Activated CD4-positive, alpha-beta T cell treated with anti-CD3 and anti-CD28 coated beads, Interleukin-2, Interleukin-6, amounts not matched to agents 100 ng/mL and 50 ng/mL, durations not matched to agents 16 hours and 8 hours (primary cell): Measurements from ENCODE around the gene GRID1.

ENCODE experiments used
- DNase-seq: peaks from one replicate; pipeline ENCODE4 v3.0.0-alpha.2; 2020

GRID1 gene

DNA sequence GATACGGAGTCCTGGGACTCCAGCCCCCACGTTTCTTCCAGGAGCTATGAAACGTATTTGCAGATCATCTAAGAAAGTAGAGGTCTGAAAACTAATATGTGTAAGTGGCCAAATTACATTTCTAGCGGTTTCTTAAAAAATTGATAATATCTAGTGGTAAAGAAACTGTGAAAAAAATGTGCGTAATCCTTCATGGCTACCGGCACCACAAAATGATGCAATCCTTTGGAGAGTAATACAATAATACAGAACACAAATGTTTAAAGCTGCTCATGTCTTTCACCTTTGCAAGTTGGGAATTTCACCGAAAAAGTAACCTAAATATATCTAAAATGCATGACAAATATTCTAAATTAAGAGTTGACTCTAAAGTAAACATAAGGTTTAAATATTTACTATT is 742.1 kb downstream of the GRID1 start:
- no peak for DNase-seq

DNA sequence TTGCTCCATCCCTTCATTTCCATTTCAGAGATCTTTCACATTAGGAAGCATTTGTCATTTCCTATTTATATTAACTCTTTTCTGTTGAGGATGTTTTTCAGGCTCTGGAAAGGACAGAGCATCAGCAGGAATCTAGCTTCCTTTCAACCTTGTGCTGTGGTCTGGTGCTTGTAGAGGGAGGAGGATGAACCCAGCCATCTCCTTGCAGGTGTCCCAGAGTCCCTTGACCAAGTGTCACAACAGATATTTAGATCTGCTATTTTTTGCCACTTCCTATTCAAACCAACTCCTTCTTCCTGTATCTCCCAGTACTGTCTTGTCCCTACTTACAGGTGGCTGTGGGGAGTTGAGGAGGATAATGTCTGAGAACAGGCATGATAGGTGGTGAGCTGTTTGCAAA is 742.8 kb downstream of the GRID1 start:
- no peak for DNase-seq

DNA sequence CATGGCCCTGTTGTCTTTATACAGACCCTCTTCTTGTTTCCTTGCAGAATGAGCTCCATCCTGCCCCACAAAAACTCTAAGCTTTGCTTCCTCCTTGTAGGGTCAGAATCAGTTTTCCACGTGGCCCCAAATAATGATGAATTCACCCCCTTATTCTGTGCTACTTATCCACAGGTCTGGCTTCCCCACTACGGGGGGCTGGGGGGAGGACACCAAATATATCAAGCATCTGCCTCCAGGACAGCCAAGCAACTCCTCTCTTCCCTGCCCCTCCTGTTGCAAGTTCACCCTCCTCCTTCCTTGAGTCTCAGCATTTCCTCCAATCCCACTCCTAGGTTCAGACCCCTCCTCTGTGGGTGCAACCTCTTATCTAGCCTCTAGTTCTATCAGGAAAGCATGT is 743.3 kb downstream of the GRID1 start:
- no peak for DNase-seq

DNA sequence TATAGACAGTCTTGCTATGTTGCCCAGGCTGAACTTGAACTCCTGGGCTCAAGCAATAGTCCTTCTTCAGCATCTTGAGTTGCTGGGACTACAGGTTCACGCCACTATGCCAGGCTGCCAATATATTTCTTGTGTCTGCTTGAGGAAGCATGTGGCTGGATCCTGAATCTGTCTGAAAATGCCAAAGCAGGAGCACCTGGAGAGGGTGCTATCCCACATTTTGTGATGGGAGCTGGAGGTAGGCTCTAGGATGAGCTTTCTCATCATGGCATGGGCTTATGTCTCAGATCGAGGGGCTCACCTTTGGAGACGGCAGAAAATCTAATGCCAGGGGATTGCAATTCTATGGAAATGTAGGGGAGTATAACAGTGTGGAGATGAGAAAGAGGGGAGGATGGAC is 744.2 kb downstream of the GRID1 start:
- no peak for DNase-seq

DNA sequence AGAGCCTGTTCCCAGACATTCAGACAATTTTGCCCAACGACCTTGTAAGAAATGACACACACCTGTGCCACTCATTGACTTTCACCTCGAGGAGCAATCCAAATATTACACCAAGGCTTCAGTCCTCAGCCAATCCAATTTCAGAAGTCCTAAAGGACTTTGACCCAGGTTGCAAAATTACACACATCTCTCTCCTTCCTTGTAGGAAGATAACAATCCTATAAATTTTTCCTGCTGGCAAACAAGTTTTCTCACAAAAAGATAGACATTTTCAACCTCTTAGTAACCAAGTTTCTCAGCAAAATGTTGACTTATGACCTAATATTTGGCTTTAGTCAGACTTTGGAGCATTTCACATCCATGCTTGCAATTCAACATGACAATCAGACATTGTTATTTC is 745.0 kb downstream of the GRID1 start:
- DNase-seq: no peak

DNA sequence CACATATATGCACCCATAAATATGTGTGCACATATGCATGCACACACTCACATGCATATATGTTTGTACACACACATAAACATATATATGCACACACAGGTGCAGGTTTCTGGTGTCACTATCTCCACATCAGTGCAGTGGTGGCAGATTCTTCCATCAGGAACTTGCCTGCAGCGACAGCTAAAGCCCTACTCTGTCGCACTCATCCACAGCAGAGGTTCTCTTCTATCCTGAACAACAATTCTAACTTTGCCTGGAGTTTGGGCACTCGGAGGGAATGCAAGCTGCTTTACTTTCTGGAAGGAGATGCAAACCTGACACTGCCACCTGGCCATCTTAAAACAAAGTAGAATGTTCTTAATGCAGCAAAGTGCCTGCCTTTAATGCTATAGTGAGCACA is 745.8 kb downstream of the GRID1 start:
- no peak for DNase-seq

DNA sequence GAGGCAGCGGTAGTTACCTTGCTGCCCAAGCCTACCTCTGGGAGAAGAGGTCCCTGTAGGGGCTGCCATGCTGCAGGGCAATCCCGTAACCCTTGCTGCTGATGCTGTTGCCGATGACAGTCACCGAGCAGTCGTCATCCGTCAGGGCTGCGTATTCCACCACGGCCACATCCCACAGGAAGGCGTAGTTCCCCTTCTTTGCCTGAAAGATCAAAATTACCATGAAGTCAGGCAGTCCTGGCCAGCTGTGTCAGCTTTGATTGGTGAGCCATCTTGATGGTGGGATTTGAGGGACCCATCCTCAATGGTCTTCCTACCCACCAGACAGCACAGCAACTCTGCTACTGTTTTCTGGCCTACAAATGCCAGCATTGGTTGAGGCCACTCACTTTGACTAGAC is 746.8 kb downstream of the GRID1 start:
- DNase-seq: no peak

DNA sequence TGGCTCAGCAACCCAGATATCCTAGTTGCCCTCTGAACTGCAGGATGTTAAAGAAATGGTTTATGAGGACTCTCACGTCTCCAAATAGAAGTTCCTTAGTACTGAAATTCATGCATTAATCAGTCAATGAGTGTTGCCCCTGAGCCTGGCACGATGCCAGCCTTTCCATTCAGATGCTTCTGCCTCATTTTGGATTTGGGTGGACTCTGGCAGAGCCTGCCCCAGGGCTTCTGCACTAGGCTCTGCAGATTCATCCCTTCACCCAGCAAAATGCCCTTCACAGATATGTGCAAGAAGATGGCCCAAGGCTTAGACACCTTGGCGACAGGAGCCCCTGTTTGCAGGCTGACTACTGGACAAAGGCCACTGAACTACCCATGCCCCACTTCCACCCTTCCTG is 747.8 kb downstream of the GRID1 start:
- DNase-seq: no peak

DNA sequence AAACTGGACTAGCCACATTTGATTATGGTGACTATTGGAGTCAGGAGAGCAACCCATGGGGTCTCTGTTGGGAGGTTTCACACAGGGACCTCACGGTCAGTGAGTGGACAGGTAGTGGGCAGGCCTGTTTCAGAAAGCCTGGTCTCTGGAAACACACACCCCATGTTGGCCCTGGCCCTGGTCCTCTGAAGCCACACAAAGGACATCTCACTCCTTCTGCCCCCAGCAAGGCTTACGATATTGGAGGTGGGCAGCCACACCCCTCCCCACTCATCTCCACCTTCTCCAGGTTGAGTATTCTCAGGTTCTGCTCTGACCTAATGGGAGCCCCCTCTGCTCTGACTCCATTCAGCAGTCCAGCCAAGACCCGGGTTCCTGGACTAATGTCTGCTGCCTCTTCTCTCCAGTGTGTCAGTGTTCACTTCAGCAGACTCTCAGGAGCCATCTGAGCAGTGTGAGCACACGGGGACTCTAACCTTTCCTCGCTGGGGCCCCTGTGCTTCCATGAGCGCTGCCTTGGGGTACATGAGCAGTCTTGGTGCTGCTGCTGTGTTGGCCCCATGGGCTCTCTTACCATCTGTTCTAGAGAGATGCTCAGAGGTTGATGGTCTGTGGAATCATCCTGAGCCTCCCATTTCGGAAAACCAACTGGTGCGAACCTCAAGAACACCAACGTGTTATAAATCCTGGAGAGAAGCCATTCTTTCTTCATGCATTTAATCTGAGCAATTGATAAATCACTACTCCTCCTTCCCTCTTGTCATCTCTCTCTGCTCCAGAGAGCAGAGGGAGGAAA is 748.6 kb downstream of the GRID1 start:
- DNase-seq: no peak

DNA sequence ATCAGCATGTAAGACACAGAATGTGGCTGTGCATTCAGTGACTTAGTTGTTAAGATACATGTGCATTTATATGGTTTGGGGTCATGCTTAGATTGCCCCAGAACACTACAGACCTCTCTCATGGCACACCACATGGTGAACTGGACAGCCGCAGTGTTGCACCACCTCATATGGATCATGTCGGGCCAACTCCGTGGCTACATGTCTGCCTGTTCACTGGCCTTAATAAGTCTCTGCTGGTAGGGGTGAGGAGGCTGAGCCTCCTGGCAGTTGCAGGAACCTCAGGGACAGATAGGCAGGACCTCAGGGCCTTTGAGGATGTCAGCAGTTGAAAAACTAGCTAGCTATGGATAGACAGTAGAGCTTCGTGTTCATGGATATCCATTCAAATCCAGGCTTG is 751.0 kb downstream of the GRID1 start:
- no peak for DNase-seq

DNA sequence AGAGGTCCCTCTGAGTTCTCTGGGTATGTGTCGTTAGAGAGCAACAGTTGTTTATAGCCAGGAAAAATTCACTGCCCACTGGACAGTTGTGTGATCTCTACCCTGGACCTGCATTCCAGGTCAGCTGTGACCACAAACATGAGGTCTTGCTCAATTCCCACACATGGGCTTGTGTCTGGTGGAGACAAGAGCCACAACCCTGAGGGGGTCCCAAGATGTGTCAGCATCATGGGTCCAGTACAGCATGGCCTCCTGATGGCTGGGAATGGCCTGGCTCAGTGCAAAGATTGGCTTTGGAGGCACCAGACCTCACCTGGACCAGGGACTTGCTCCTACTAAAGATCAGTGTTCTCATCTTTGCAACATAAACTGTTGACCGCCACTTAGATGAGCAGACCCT is 751.6 kb downstream of the GRID1 start:
- no peak for DNase-seq

DNA sequence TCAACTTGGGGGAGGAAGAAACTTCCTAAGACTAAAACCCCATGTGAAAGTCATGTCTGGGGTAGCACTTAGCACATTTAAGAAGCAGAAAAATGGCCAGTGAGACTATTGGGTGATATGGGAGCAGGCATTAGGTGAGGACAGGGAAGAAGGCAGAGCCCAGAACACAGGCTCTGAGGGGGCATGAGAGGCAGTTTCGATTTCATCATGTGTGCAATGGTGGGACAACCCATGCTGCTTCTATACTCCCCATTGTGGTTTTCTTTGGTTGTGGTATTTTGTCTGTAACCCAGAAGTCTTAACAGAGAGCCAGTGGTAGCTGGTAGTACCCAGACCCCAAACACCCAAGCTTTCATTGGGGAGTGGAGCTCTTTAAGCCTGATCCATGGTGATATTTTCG is 752.0 kb downstream of the GRID1 start:
- no peak for DNase-seq

DNA sequence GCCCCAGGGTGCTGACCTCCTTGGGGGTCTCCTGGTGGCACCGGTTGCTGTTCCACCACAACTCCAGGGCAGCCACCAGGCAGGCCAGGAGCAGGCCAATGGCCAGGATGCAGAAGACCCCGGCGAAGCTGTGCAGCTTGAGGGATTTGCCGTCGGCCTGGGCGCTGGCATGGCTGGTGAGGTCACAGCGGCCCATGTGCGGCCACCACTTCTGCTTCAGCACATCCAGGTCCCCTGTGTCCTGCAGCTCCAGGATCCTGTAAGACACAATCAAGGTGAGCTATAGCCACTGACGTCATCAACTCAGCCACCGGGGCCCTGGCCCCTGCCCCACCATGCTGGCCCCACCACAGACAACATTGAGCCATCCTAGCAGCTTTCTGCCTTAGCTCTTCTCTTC is 753.2 kb downstream of the GRID1 start:
- DNase-seq: no peak

DNA sequence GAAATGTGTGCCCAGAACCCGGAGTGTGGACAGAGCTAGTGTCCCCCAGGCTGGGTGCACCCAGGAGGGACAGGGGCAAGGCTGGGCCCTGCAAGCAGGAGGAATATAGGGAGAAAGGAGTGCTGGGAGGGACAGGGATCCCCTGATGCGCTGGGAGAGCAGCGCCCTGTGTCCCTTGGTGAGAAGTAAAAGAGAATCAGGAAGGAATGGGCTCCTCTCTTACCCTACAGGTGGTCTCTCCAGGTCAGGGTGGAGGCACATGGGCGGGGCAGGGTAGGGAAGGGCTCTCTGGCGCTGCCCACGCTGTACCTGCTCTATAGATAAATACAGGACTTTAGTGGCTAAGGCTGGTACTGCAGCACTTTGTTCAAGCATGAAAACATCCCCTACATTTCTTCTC is 753.8 kb downstream of the GRID1 start:
- peak; percentile 20 for DNase-seq

DNA sequence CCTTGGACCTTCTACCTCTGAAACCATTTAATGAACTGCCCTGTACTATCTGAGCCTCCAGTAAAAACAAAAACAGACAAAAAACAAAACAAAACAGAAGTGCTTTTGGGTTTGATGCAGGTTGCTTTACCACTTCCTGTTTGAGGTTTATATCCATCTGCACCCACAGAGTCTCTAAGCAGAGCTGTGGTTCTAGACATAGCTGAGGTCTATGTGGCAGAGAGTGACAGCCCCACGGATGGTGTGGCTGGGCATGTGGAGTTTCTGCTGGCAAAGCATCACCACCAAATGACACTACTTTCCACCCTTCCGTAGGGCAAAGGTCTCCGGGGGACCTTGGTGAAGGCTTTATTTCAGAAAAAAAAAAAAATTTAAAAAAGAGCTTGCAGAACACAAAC is 754.2 kb downstream of the GRID1 start:
- peak; percentile 73 for DNase-seq

DNA sequence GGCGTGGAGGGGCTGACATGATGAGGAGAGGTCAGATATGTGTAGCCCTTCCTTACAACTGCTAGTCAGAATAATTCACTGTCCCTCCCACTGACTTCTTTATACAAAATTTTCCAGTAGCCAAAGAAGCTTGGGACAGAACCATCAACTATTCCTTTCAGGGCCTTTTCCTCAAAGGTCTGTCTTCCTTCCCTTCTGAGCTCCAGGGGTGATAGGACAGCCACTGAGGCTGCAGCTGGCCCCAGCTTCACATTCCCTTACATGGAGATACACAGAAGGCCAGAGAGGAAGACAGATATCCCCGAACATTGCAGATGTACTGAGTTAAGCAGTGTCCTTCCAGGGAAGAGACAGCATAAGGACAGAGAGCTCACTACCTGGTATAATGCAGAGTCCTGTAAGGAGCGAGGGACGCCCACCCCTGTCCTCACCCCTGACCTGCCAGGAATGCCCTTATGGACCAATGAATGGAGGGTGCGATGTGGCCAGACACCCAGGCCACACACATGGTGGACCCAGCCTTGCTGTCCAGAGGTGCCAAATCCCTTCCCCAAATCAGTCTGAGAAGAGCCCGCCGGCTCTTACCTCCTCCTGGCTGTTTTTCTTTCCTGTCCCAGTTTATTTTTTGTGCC is 754.7 kb downstream of the GRID1 start:
- DNase-seq: no peak

DNA sequence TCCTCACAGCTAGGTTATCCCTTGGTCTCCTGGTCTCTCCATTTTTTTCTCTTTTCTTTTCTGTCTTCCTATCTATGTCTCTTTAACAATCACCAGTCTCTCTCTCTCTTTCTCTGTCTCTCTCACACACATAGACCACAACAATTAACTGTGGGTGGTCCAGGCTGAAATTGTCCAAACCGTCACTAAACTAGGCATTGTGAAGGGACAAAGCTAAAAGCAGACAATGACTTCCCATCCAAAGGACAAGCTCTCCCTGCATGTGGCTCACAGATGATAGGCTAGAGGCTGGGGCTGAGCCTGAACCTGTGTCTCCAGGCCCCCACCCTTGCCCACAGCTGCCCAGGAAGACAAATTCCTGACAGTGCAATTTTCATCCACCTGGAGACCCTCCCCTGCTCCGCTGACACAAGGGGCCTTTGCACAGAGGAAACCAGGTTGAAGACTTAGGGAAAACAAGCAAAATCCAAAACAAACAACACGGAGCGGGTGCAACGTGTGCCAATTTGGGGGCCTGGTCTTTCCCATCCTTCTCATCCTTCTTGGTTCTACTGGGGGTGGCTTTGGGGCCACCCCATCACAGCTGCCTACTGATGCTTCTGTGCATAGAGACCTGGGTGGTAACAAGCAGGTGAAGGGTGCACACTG is 755.4 kb downstream of the GRID1 start:
- DNase-seq: no peak

DNA sequence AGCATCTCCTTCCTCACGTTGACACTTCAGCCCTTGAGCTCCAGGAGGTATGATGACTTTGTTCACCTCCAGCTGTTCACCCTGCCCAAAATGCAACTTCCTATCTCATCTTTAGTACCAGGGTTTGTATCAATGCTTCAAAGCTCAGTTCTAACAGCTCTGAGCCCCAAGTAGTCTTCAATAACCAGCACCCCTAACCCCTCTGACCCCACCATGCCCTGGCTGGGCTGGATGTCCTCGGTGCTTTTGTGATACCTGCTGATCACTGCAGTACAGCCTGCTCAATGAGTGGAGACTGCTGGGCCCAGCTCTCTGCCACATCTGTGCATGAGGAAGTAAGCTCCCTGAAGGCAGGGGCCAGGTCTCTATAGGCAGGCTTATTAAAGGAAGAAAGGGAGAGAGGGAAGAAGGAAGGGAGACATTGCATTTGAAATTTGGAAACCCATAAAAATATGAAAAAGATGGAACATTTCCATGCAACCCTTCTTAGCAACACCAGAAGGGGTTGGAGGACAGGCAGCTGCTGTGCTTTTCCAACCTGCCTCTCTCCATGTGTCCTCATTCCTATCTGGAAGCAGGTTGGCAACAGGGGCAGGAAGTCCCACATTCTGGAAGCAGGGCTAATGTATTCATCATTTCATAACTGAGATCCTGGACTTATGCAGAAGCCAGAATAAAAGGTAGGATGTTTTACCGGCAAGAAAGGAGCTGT is 756.1 kb downstream of the GRID1 start:
- no peak for DNase-seq

DNA sequence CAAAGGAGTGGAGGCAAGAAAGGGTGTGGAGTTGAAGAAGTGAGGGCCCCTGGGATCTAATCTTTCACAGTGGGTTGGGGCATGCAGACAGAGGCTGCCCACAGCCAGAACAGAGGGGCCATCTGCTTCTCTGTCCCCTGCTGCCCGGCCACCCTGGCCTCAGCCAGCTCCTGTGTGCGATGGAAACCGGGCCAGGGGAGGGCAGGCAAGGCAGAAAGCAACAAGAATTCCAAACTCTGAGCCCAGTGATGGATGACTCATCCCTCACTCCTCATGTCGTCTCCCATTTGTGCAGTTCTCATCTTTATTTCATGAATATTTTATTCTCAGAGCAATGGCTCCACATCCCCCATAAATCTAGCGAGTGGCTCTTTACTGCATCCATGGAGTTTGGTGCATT is 757.1 kb downstream of the GRID1 start:
- no peak for DNase-seq

DNA sequence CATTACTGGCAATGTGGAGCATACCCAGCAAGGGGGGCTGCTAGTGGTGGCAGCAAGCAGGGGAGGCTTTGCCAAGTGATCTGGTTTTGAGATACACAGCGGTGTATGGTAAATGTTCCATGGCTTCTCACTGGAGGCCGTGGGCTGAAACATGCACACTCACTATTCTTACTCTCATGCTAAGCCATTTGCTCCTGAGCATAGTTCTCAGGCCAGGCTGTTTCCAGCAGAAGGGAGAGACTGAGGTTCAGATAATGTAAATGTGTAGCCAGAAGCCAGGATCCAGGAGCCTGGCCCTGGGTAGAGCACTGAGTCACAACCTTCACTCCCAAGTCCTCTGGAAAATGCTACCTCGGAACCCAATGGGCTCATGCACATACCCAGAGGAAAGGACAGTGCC is 757.9 kb downstream of the GRID1 start:
- DNase-seq: no peak

DNA sequence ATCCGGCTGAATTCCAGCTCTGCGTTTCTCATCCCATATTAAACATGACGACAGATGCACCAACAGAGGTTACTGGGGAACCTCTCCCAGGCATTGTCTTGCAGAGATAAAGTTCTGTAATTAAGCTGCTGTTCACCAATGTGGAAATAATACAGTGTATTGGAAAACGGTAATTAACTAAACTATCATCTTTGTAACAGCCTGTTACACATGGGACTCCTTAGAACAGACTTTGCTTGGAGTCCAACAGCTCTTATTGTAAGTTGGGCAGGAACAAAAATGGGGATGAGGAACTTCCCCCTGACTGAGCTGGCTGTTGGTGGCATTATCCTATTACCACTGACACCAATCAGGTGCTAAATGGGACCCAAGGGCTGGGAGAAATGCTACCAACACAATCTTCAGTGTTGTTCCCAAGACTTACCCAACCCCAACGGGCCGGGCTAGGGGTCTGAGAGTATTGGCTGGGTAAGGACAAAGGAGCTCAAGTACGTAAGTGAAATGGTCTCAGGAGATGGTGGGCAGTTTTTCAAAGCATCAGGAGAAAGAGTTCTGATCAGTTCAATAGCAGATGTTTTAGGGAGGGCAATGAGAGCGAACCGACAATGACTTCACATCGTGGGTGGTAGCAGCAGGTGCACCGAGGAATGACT is 759.4 kb downstream of the GRID1 start:
- no peak for DNase-seq

DNA sequence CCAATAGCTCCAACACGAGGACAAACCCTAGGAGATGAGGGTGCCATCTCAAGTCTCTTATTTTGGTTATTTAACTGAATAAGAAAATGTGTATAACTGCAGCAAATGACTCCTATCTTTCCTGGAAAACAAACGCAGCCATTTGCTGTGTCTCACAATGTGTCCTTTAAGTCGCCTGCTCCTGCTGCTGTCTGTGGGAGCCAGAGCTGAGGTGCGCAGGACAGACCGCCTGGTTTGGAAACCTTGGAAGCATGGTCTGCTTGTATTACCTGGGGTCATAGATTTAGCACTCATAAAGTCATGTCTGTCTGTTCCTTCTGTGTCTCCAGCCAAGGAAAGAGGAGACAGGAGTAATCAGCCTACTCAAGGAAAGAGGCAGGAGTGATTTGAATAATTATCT is 760.2 kb downstream of the GRID1 start:
- DNase-seq: no peak

DNA sequence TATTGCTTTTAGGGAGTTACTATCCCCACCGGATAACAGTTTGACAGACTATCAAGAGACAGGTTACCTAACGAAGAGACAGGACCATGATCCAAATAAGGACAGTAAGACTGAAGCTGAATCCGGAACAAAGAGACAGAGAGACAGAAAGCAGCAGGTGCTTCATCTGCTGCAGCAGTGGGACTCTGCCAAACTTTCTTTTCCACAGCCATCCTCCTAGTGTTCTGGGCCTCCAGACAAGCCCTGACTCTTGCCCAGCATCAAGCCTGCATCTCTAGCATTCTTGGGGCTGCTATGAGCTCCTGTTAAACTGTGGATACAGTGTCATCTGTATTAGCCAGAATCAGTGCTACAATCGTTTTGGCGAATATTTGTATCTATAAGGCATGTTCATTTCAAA is 761.7 kb downstream of the GRID1 start:
- DNase-seq: no peak
